GM12878 (cell line): ENCODE results near the gene RASA4B. TPM values are rescaled to one million over a fixed set of nuclear protein-coding genes. Genes with fewer than 3 reads are reported as not detected.
"Not testable (repeated sequence)": the region's sequence is repeated elsewhere in the genome, so short reads cannot be mapped to it uniquely, and the experiment has no call there.

Experiments used
- ATAC-seq: fragments of 200-7000 bp; cut with Tn5 transposase; 3 replicates; pipeline ENCODE4 v1.9.1; 2020; ENCODE audit warnings: mild to moderate bottlenecking, moderate library complexity
- BruUV-seq: library from RNA; stranded (reverse); fragments of 400-500 nt; replicated peaks from 2 replicates; lab custom pipeline; 2021; lab: Mats Ljungman, UMichigan
- CTCF ChIA-PET: fragments of 300-600 bp; sonication (Branson Sonifier 250); formaldehyde crosslinking; extraction: SDS; loops from one replicate; lab custom pipeline; 2021; ENCODE audit warnings: inconsistent platforms; lab: Yijun Ruan, JAX
- POLR2A ChIA-PET: fragments of 350-600 bp; formaldehyde crosslinking; extraction: SDS; loops from one replicate; lab custom pipeline; 2021; ENCODE audit warnings: inconsistent platforms; lab: Charles Lee
- RAD21 ChIA-PET: fragments of 300-600 bp; sonication (Branson Sonifier 250); formaldehyde crosslinking; loops from one replicate; lab custom pipeline; 2023; ENCODE audit warnings: antibody characterized with exemption; ENCODE audit not compliant: unreplicated experiment; lab: Charles Lee
- SMC1A ChIA-PET: fragments of 300-600 bp; sonication (Branson Sonifier 250); formaldehyde crosslinking; loops from one replicate; lab custom pipeline; 2023; ENCODE audit not compliant: unreplicated experiment, uncharacterized antibody; lab: Charles Lee
- DNase-seq: peaks from one replicate; pipeline ENCODE4 v3.0.0-alpha.2; 2011; ENCODE audit warnings: low read depth, low spot score
- FAIRE-seq: peaks from 3 replicates; lab custom pipeline; 2011; peaks lifted over from hg19 to GRCh38; lab: Jason Lieb, UNC
- H2AFZ ChIP-seq: 2 replicates; pipeline ENCODE4 v1.6.0; 2011; ENCODE audit warnings: low read depth, low read length, control low read depth; ENCODE audit not compliant: control insufficient read depth
- H3K27ac ChIP-seq: 2 replicates; pipeline ENCODE4 v1.5.1; 2011; ENCODE audit warnings: control low read depth; ENCODE audit not compliant: control insufficient read depth, insufficient read depth
- H3K27me3 ChIP-seq, 2 experiments: replicated peaks in 1 of 2; 2 replicates each; pipeline versions ENCODE4 v1.6.0 to v1.6.1; 2011; ENCODE audit warnings: low read length in 1 of 2; ENCODE audit not compliant: control insufficient read depth in 2 of 2, insufficient read depth in 2 of 2
- H3K36me3 ChIP-seq, 2 experiments: 2 replicates each; pipeline ENCODE4 v1.5.1; 2011; ENCODE audit warnings: low read length in 1 of 2; ENCODE audit not compliant: control insufficient read depth in 2 of 2, insufficient read depth in 2 of 2
- H3K4me1 ChIP-seq: 2 replicates; pipeline ENCODE4 v1.6.1; 2011; ENCODE audit warnings: mild to moderate bottlenecking, low read length, moderate library complexity, mixed read lengths; ENCODE audit not compliant: control insufficient read depth, insufficient read depth
- H3K4me2 ChIP-seq: 2 replicates; pipeline ENCODE4 v1.6.0; 2011; ENCODE audit warnings: control low read depth; ENCODE audit not compliant: control insufficient read depth, insufficient read depth
- H3K4me3 ChIP-seq: fragments of 200-600 bp; sonication (generic); 2 replicates; pipeline ENCODE4 v1.5.1; 2016
- H3K79me2 ChIP-seq: 2 replicates; pipeline ENCODE4 v1.6.0; 2011; ENCODE audit warnings: low read length; ENCODE audit not compliant: control insufficient read depth, insufficient read depth
- H3K9ac ChIP-seq: 2 replicates; pipeline ENCODE4 v1.8.0; 2011; ENCODE audit warnings: low read length, control low read depth, mixed read lengths; ENCODE audit not compliant: control insufficient read depth, insufficient read depth
- H3K9me3 ChIP-seq: replicated peaks from 3 replicates; pipeline ENCODE4 v1.5.1; 2011; ENCODE audit warnings: mild to moderate bottlenecking, low read length; ENCODE audit not compliant: control insufficient read depth, insufficient read depth
- H4K20me1 ChIP-seq: 2 replicates; pipeline ENCODE4 v1.6.0; 2011; ENCODE audit not compliant: control insufficient read depth, insufficient read depth
- CBFB ChIP-seq: IDR thresholded peaks from 2 replicates; pipeline ENCODE4 v1.6.1; 2016; ENCODE audit warnings: antibody characterized with exemption, low read depth
- NRF1 ChIP-seq: conservative IDR thresholded peaks from 2 replicates; pipeline ENCODE4 v1.6.1; 2011; ENCODE audit warnings: mild to moderate bottlenecking, low read depth, low read length, improper control_type of control experiment
- RELB ChIP-seq: fragments of 450-650 bp; IDR thresholded peaks from 2 replicates; pipeline ENCODE4 v1.6.1; 2017; ENCODE audit warnings: low read depth, mild to moderate bottlenecking, moderate library complexity
- ZBTB40 ChIP-seq: fragments of 450-650 bp; IDR thresholded peaks from 2 replicates; pipeline ENCODE4 v1.6.1; 2016; ENCODE audit warnings: mild to moderate bottlenecking, moderate library complexity, borderline replicate concordance
- WGBS: methylation state at CpG from one replicate; pipeline ENCODE4 v1.1.6; 2016; ENCODE audit warnings: low lambda C conversion rate; ENCODE audit not compliant: insufficient replicate concordance, insufficient coverage; ENCODE audit errors: missing lambda C conversion rate; 5-methylcytosine and 5-hydroxymethylcytosine counted together
- in situ Hi-C: fragments of 300-500 bp; cut with MboI; formaldehyde crosslinking; loops from 9 replicates; pipeline ENCODE4 v1.14.3; 2018; ENCODE audit warnings: mixed read lengths
- intact Hi-C: fragments of 100-400 bp; cut with micrococcal nuclease; formaldehyde crosslinking; loops from one replicate; pipeline ENCODE4 v1.14.2; 2022; ENCODE audit not compliant: unreplicated experiment
- polyA plus RNA-seq, 11 experiments: library from polyadenylated mRNA; depleted of rRNA in 4 of 11; unstranded in 6 of 11; stranded (reverse) in 5 of 11; fragments of >200 nt; fragmentation: Nextera tagmentation in 4 of 11; fragmentation: Illumina TruSeq in 1 of 11; extraction: Ambion mirVana in 4 of 11; extraction: Trizol in 1 of 11; gene quantifications; 1 replicate in 1 of 11; 2 replicates in 10 of 11; pipeline versions ENCODE4 v1.2.1 to v1.2.3, GENCODE V29; 2011 to 2016; ENCODE audit warnings: inconsistent platforms in 2 of 11, missing spikeins in 2 of 11, low read depth in 1 of 11
- total RNA-seq, 4 experiments: library from RNA; depleted of rRNA in 3 of 4; stranded (reverse); fragments of >200 nt in 3 of 4; fragmentation: Illumina TruSeq in 1 of 4; extraction: Trizol in 1 of 4; gene quantifications; 2 replicates each; pipeline versions ENCODE4 v1.2.1 to v1.2.3, GENCODE V29; 2013 to 2021
- TF ChIP-seq, protein P1 (sequence below): fragments of 450-650 bp; conservative IDR thresholded peaks from 2 replicates; pipeline ENCODE4 v1.6.1; 2017; ENCODE audit warnings: mild to moderate bottlenecking, moderate library complexity

RASA4B gene
- total and polyA plus RNA-seq, 10 of the 15 experiments (the other 5 are each of a cell fraction or from before 2014, with no cell fraction given): 0.10 to 16.4 (median 6.4) TPM

DNA sequence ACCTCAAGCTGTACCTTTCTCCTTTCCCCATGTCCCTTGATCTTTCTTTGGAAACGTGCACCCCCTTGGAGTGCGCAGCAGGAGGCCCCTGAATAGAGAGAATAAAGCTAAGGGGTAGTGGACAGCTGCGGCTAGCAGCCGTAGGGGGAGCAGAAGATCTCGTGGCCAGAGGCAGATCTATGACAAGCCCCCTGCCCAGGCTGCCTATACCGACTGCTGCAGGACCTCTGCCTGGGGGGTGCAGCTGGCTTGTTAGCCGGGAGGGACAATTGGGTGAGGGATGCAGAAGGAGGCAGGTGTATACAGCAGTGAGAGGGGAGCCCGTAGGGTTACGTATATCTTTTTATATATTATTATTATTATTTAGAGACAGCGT is 38.4 kb downstream of the RASA4B start:
- POLR2A ChIA-PET, H3K27ac ChIP-seq: not testable (repeated sequence)

GRCh38 chr7:102478314-102479208 is 39.0 kb downstream of the RASA4B start, which contains the start of gene POLR2J:
Gene POLR2J, minus strand, starts transcription at chr7:102478922. Its CDS starts 62 bp downstream, at chr7:102478860.
- POLR2A ChIA-PET, intact Hi-C loops, RAD21 ChIA-PET, DNase-seq, H3K4me3 ChIP-seq, H3K9ac ChIP-seq, H3K36me3 ChIP-seq, in situ Hi-C loops, H3K4me1 ChIP-seq, FAIRE-seq, H3K27ac ChIP-seq, H4K20me1 ChIP-seq, H3K79me2 ChIP-seq, SMC1A ChIA-PET, H2AFZ ChIP-seq, H3K4me2 ChIP-seq, H3K27me3 ChIP-seq, H3K9me3 ChIP-seq: not testable (repeated sequence)
- CTCF ChIA-PET: interaction anchor here (0.7 kb wide), 1 partner anchor 14 kb away, joined by 3 read pairs; the partner anchor contains the start of genes ALKBH4 and LRWD1
- WGBS: 2% methylated on average over 23 of the region's 72 CpGs
- BruUV-seq: TSS peak; percentile 89
- peak; percentile 94 for ATAC-seq
- TF ChIP-seq CBFB: 0 out of 2 replicates have a peak, but pooled peaks have one; percentile 27
- TF ChIP-seq ZBTB40: peak; percentile 53; the same call in 1 of the 2 replicates
- TF ChIP-seq, protein P1, sequence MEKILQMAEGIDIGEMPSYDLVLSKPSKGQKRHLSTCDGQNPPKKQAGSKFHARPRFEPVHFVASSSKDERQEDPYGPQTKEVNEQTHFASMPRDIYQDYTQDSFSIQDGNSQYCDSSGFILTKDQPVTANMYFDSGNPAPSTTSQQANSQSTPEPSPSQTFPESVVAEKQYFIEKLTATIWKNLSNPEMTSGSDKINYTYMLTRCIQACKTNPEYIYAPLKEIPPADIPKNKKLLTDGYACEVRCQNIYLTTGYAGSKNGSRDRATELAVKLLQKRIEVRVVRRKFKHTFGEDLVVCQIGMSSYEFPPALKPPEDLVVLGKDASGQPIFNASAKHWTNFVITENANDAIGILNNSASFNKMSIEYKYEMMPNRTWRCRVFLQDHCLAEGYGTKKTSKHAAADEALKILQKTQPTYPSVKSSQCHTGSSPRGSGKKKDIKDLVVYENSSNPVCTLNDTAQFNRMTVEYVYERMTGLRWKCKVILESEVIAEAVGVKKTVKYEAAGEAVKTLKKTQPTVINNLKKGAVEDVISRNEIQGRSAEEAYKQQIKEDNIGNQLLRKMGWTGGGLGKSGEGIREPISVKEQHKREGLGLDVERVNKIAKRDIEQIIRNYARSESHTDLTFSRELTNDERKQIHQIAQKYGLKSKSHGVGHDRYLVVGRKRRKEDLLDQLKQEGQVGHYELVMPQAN: 0 out of 2 replicates have a peak, but pooled peaks have one; percentile 32
- 0 out of 2 replicates have a peak, but pooled peaks have one; percentile 6 for TF ChIP-seq NRF1
- 0 out of 2 replicates have a peak, but pooled peaks have one; percentile 20 for TF ChIP-seq RELB

More for the DNA sequence above, 38.4 kb downstream of the RASA4B start:
- H3K9me3 ChIP-seq, H3K36me3 ChIP-seq, H3K27me3 ChIP-seq, H3K9ac ChIP-seq, DNase-seq, H4K20me1 ChIP-seq, in situ Hi-C loops, BruUV-seq, H3K4me1 ChIP-seq, intact Hi-C loops, H3K4me3 ChIP-seq, FAIRE-seq, RAD21 ChIA-PET, H3K4me2 ChIP-seq, H3K79me2 ChIP-seq, H2AFZ ChIP-seq, SMC1A ChIA-PET: not testable (repeated sequence)
- 0% methylated on average over 2 of the region's 10 CpGs for WGBS
- CTCF ChIA-PET: interaction anchor here (0.9 to 1.3 kb wide), 2 partner anchors 75 to 200 kb away, joined by 5 to 6 read pairs; no protein-coding TSS in a partner anchor
- peak; percentile 43 for ATAC-seq
